ENCODE measurements around the gene CMBL.

Gene CMBL

GRCh38 chr5:10333154-10334006 is 25.7 kb upstream of the CMBL start:
- peak; percentile 33 for DNase-seq (ENCODE audit: low spot score)

- DNase-seq (ENCODE audit: low spot score) = no peak
Measured at GRCh38 chr5:10332301-10332700, 24.6 kb upstream of the CMBL start.

- no peak for DNase-seq (ENCODE audit: low spot score)
Measured at GRCh38 chr5:10331341-10331796, 23.7 kb upstream of the CMBL start.

- no peak for DNase-seq (ENCODE audit: low spot score)
Measured at GRCh38 chr5:10330511-10331230, 23.0 kb upstream of the CMBL start.

GRCh38 chr5:10329820-10330481 is 22.2 kb upstream of the CMBL start:
- DNase-seq (ENCODE audit: low spot score) = no peak

GRCh38 chr5:10329446-10329819 is 21.7 kb upstream of the CMBL start:
- DNase-seq (ENCODE audit: low spot score) = no peak

- DNase-seq (ENCODE audit: low spot score) = no peak
Measured at GRCh38 chr5:10328323-10328722, 20.6 kb upstream of the CMBL start.

- no peak for DNase-seq (ENCODE audit: low spot score)
Measured at GRCh38 chr5:10324518-10325370, 17.0 kb upstream of the CMBL start.

- DNase-seq (ENCODE audit: low spot score) = peak; percentile 45
Measured at GRCh38 chr5:10323588-10324488, 16.1 kb upstream of the CMBL start.

- no peak for DNase-seq (ENCODE audit: low spot score)
Measured at GRCh38 chr5:10321882-10322281, 14.2 kb upstream of the CMBL start.

GRCh38 chr5:10320793-10321192 is 13.1 kb upstream of the CMBL start:
- DNase-seq (ENCODE audit: low spot score) = no peak

- DNase-seq (ENCODE audit: low spot score) = no peak
Measured at GRCh38 chr5:10319202-10319851, 11.6 kb upstream of the CMBL start.

GRCh38 chr5:10317825-10318682 is 10.4 kb upstream of the CMBL start:
- DNase-seq (ENCODE audit: low spot score) = peak; percentile 79

GRCh38 chr5:10315824-10316509 is 8.3 kb upstream of the CMBL start:
- DNase-seq (ENCODE audit: low spot score) = no peak

GRCh38 chr5:10315201-10315600 is 7.5 kb upstream of the CMBL start:
- no peak for DNase-seq (ENCODE audit: low spot score)

GRCh38 chr5:10311595-10312425 is 4.1 kb upstream of the CMBL start:
- no peak for DNase-seq (ENCODE audit: low spot score)

- DNase-seq (ENCODE audit: low spot score) = peak; percentile 42
Measured at GRCh38 chr5:10310835-10311570, 3.3 kb upstream of the CMBL start.

Measured in kidney tubule cell (primary cell).